NCI-H1436 treated with DMSO at 0.1 percent for 48 hours (cell line): ENCODE data around the gene CACNA2D2.

Experiments used
- DNase-seq: peaks from one replicate; lab custom pipeline; 2025; lab: John Stamatoyannopoulos, UW

Gene CACNA2D2

DNA sequence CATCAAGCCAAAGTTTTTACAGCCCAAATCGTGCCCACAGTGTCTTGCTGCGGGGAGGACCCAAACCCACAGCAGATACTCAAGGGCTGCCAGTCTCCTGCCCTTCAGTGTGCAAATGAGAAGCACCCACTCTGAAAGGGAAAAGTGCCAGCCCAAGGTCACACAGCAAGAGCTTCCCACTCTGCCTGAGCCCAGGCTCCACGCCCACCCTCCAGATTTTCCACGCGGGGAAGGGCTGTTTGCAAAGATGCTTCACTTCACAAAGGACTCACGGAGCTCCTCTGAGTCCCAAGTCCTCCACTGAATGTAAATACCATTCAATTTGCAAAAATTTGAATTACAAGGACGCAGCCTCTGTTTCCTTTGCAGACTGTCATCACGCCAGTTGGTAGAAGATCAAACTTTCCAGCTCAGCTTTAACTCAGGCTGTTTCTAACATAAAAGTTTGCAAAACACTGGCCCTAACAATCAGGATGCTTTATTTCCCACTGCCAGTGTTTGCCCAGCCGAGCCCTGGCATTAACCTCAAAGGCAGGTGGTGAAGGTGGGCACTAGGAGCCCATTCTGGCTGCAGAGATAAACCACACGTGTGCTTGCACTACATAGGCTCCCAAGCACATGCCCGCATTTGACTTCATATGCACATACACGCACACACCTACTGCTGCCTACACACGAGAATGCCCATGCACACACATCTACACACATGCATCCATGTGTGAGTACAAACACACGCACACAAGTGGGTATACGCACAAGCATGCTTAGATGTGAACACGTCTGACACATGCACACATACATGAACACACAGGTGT, 7.6 kb downstream of the CACNA2D2 start:
- no peak for DNase-seq

DNA sequence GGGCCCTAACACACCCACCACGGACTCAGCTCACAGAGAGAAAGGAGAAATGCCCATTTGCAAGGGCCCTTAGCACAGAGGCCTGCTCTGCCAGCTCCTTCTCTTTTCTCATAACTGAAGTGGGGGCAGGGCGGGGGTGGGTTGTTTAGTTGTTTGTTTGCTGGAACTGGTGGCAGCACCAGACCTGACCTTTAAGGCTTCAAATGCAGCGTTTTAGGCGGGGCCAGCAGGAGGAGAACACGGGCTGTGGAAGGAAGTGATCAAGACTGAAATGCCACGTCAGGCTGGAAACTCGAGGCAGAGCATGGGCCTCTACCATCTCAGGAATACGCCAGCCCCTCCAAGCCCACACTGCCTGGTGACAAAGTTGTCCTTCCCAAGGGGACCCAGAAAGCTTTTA, 9.3 kb downstream of the CACNA2D2 start:
- no peak for DNase-seq

DNA sequence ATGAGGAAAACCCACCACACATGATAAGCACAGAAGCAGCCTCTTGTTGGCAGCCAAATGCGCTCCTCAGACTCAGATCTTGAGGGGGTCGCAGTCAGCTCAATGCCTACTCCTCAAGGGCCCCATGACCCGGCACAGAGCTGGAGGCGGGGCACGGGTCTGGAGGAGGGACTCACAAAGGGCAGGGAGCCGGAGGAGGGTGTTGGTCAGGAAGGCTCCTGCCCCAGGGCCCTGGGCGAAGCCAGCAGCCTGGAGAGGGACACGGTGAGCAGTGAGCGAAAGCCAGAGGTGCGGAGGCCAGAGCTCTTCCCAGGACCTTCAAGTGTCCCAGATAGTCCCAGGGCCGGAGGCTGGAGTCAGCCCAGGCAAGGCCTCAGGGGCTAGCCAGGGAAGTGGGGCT, 9.8 kb downstream of the CACNA2D2 start:
- no peak for DNase-seq

- no peak for DNase-seq
Observed at GRCh38 chr3:50493086-50493485, 10.3 kb downstream of the CACNA2D2 start.

DNA sequence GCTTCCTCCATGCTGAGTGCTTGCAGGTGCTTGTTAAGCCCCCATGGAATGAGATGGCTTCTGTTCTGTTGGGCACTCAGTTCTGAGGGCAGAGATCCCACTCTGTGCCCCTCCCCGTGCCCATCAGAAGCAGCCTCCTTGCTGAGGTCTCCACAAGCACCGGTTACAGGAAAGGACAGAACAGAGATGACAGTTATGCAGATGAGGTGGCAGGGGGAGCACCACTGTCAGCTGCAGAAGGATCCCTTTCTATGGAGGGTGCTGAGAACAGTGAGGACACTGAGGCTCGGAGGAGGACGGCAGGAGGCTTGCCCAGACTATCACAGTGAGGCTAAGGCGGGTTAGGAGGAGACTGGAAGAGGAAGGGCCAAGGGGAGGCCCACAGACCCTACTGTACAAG, 12.4 kb downstream of the CACNA2D2 start:
- DNase-seq = no peak

- DNase-seq = no peak
Observed at GRCh38 chr3:50490424-50490823, 13.0 kb downstream of the CACNA2D2 start.

DNA sequence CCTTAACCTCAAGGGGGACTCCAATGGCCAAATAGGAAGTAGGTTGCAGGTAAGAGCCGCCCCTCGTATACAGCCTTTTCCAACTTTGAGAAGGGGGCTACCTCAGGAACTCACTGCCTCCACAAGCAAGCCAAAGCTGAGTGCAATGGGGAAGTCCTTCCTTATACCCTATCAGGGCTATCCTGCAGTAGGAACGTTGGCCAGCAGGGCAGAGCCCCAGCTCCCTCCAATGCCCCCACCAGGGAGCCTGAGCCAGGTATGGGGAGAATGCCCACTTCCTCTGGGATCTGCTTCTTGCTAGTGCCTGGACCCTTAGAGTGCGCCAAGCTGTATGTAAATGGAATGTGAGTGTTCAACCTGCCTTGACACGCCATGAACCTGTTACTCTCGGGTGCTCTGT, 16.3 kb downstream of the CACNA2D2 start:
- no peak for DNase-seq

DNA sequence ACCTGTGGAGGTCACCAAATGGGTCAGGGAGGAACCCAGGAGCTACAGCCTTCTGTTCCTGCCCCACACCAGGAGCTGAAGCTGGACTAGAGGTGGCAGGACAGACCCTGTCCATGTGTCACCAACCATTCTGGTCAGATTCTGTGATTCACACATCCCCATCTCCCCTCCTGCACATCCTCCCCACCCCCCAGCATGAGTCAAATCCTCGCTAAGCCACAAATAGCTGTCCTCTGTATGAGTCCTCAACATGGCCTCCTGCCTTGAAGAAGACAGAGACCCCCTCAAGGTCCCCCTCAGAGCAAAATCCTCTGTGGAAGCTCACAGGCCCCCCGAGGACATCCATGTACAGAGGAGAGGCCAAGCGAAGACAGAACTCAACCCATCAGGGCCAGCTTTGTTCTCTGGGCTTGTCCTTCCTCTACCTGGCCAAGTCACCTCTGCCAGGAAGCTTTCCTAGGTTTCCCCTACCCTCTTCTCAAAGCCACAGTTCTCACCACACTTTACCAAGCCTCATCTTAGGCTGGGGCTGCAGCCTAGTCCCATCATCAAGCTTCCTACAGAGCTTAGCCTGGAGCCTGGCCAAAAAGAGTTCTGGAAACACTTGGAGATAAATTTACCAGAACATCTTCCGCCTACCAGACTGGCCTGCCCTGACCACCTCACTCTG, 17.1 kb downstream of the CACNA2D2 start:
- no peak for DNase-seq

GRCh38 chr3:50484722-50485121, 18.7 kb downstream of the CACNA2D2 start:
- DNase-seq = no peak

DNA sequence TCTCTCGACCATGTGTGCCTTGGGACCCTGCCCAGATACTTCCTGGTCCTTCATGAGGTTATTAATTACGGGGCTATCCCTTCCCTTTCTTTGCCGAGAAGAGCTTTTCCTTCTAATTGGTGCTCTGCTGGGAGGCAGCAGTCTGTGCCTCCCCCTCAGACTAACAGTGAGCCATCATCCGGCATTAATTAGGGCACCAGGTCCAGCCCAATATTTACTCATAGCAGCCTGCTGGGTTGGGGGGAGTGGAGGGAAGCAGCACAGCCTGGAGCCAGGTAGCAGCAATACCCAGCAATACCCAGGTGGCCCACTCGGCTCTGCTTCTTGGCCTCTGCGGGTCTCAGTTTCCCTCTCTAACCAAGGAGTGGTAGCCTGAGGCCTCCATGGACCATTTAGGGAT, 20.1 kb downstream of the CACNA2D2 start:
- DNase-seq = no peak

GRCh38 chr3:50481992-50482391, 21.4 kb downstream of the CACNA2D2 start:
- no peak for DNase-seq

GRCh38 chr3:50480471-50480870, 23.0 kb downstream of the CACNA2D2 start:
- no peak for DNase-seq

DNA sequence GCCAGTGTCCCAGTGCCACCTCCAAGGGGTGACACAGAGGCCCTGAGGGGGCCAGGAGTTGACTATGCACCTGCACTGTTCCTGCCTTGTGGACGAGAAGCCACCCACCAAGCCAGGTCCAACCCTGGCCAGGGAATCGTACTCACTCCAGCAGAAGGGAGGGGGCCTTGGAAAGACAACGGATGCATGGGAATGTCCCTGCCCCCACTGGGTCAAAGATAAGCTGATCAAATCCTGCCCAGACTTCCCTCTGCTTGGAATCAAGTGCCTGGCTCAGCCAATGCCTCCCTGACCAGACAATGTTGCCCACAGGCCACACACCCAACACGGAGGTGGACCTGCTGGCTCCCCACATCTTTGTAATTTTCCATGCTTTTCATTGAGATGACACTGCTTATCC, 23.9 kb downstream of the CACNA2D2 start:
- DNase-seq = no peak

GRCh38 chr3:50478671-50479260, 24.7 kb downstream of the CACNA2D2 start:
- DNase-seq = no peak

DNA sequence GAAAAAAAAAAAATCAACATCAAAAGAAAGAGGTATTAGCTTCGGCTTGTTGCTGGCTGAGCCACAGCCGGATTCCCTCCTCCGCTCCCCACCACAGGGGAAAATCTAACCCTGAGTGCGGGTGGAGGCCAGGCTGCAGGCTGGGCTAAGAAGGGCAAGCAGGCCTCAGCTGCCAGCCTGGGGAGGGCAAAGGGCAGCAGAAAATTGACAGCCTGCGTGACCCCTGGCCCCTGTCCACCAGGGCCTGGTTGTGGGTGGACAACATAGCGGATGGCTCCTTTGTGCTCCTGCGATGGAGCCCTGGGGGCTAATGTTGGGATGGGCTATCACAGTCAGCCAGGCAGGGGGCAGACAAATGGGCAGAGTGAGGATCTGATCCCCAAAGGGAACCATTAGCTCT, 25.4 kb downstream of the CACNA2D2 start:
- DNase-seq = no peak

GRCh38 chr3:50475348-50475747, 28.1 kb downstream of the CACNA2D2 start:
- DNase-seq = no peak

- no peak for DNase-seq
Observed at GRCh38 chr3:50474717-50475116, 28.7 kb downstream of the CACNA2D2 start.

DNA sequence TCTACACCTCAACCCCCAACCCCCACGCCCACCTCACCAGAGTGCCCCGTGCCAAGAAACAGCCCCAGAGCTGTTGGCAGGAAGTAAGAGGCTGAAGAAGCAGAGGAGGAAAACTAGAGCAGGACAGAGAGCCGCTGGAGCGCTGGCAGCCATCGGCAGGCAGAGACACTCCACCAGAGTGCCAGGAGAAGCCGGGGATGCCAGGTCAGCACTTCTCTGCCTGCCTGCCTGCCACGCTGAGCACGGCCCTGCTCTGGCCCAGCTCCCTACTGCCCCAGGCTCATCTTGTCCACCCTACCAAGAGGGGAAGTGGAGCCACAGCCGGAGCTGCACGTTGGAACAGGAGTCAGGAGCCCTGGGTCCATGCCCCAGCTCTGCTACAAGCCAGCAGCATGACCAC, 29.7 kb downstream of the CACNA2D2 start:
- DNase-seq = no peak

GRCh38 chr3:50472958-50473357, 30.5 kb downstream of the CACNA2D2 start:
- no peak for DNase-seq

- no peak for DNase-seq
Observed at GRCh38 chr3:50470658-50471057, 32.8 kb downstream of the CACNA2D2 start.

DNA sequence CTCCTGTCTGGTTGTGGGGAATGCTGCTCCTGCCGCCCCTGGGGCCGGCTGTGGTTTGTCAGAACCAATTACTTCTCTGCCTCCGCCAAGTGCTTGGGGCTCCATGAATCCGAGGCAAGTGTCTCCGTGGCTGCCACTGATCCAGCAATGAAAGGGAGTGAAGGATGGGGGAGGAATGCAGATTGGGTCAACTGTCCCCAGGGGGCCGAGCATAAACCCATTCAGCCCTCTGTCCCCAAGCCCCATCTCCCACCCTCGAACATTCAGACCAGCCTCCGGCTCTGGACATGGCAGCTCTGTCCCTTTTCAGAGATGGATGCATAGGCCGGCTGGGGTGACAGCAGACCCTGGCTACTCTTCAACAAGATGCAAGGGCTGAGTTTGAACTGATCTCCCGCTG, 35.5 kb downstream of the CACNA2D2 start:
- no peak for DNase-seq

GRCh38 chr3:50466177-50466576, 37.3 kb downstream of the CACNA2D2 start:
- DNase-seq = no peak

- no peak for DNase-seq
Observed at GRCh38 chr3:50464569-50464968, 38.9 kb downstream of the CACNA2D2 start.
